NB4 (cell line): ENCODE measurements around the gene ABCF2.

Experiments used
- MAX ChIP-seq: IDR thresholded peaks from 2 replicates; pipeline ENCODE4 v1.6.1; 2011; ENCODE audit warnings: low read depth, low read length
- MYC ChIP-seq: IDR thresholded peaks from 2 replicates; pipeline ENCODE4 v1.6.1; 2011; ENCODE audit warnings: low read depth, low read length
- POLR2A ChIP-seq: IDR thresholded peaks from 2 replicates; pipeline ENCODE4 v1.6.1; 2011; ENCODE audit warnings: mild to moderate bottlenecking; ENCODE audit not compliant: insufficient read length; ENCODE audit errors: extremely low read depth
- TF ChIP-seq, protein P1 (sequence below): IDR thresholded peaks from one replicate; pipeline ENCODE4 v1.5.1; 2012; ENCODE audit warnings: low read depth, low read length

DNA sequence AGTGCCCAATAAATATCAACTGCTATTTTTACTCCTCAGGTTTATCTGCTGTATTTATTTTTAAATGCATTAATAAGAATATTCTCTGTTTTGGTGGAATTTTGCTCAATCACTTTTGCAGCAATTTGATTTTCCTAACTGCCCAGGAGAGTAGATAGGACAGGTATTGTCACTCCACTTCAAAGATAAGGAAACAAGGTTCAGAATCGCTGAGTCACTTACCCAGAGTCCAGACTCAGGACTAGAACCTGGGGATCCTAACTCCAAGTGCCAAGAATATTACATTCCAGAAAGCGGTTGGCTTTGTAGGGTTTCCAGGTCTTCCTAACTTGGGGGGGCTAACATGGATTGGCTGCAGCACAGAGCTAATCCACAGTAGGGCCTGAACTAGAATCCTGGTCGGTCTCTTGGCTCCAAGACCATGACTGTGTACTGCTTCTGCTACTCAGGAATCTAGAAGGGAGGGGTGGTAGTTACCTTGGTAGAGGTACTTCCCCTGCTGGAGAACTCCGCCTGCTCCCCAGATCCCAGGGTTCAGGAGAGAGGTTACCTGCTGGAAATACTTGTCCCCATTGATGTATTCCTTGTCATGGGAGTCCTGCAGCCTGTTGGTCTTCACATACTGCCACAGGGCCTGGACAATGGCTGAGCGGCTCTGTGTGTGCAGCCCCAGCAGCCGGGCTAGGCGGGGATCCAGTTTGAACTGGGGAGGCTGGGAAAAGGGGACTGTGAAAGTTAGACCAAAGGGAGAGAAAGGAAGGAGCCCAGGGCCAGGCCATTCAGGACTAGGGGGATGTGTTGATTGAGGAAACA lies 14.1 kb upstream of the ABCF2 start:
- TF ChIP-seq POLR2A (no peak), MAX (no peak), MYC (no peak)
- TF ChIP-seq, protein P1, sequence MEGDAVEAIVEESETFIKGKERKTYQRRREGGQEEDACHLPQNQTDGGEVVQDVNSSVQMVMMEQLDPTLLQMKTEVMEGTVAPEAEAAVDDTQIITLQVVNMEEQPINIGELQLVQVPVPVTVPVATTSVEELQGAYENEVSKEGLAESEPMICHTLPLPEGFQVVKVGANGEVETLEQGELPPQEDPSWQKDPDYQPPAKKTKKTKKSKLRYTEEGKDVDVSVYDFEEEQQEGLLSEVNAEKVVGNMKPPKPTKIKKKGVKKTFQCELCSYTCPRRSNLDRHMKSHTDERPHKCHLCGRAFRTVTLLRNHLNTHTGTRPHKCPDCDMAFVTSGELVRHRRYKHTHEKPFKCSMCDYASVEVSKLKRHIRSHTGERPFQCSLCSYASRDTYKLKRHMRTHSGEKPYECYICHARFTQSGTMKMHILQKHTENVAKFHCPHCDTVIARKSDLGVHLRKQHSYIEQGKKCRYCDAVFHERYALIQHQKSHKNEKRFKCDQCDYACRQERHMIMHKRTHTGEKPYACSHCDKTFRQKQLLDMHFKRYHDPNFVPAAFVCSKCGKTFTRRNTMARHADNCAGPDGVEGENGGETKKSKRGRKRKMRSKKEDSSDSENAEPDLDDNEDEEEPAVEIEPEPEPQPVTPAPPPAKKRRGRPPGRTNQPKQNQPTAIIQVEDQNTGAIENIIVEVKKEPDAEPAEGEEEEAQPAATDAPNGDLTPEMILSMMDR, result no peak
